Testis (tissue), 3 donors: ENCODE measurements around the gene KYAT1. TPM values are rescaled to one million over a fixed set of nuclear protein-coding genes. Genes with fewer than 3 reads are reported as not detected.
"Not testable (repeated sequence)": the region's sequence is repeated elsewhere in the genome, so short reads cannot be mapped to it uniquely, and the experiment has no call there.

Source experiments
- DNase-seq: peaks from one replicate; pipeline ENCODE4 v3.0.0-alpha.2; 2019
- H3K27ac ChIP-seq, 2 donors: fragments of 200-600 bp; sonication (generic); one replicate each; pipeline ENCODE4 v1.5.1; 2019
- H3K27me3 ChIP-seq: fragments of 200-600 bp; sonication (generic); one replicate; pipeline ENCODE4 v1.5.1; 2019
- H3K36me3 ChIP-seq: fragments of 200-600 bp; sonication (generic); one replicate; pipeline ENCODE4 v1.5.1; 2017; ENCODE audit warnings: low read depth; ENCODE audit errors: missing control alignments
- H3K4me1 ChIP-seq: fragments of 200-600 bp; sonication (generic); one replicate; pipeline ENCODE4 v1.5.1; 2019
- H3K4me3 ChIP-seq, 2 donors: fragments of 200-600 bp; sonication (generic); one replicate each; pipeline ENCODE4 v1.5.1; 2017 to 2019
- H3K9me3 ChIP-seq: fragments of 200-600 bp; sonication (generic); one replicate; pipeline ENCODE4 v1.5.1; 2017
- POLR2A ChIP-seq: fragments of 450-650 bp; IDR thresholded peaks from one replicate; pipeline ENCODE4 v1.6.1; 2017; ENCODE audit warnings: antibody characterized with exemption, mild to moderate bottlenecking, moderate library complexity
- WGBS, 2 donors: methylation state at CpG; one replicate each; pipeline ENCODE4 v1.1.5; 2018; 5-methylcytosine and 5-hydroxymethylcytosine counted together
- intact Hi-C: fragments of 100-400 bp; cut with DNase I; formaldehyde crosslinking; loops from one replicate; pipeline ENCODE4 v1.15.1; 2023; ENCODE audit warnings: low total_unique reads
- polyA plus RNA-seq: library from polyadenylated mRNA; stranded (reverse); fragments of 350-450 nt; fragmentation: Illumina TruSeq; extraction: RNeasy Lipid Tissue Mini Kit (QIAGEN cat#74804); gene quantifications from one replicate; pipeline ENCODE4 v1.2.3, GENCODE V29; 2014; ENCODE audit warnings: low read depth, low replicate concordance; ENCODE audit not compliant: insufficient read depth
- total RNA-seq, 2 donors: library from RNA; depleted of rRNA; stranded (reverse); fragments of >200 nt; gene quantifications; one replicate each; pipeline ENCODE4 v1.2.3, GENCODE V29; 2016
- TF ChIP-seq, protein P1 (sequence below), 3 experiments: fragments of 450-650 bp in 2 of 3; fragments of 200-600 bp in 1 of 3; sonication (generic) in 1 of 3; IDR thresholded peaks; one replicate each; pipeline ENCODE4 v1.5.1; 2016 to 2019; ENCODE audit warnings: antibody characterized with exemption in 3 of 3, mild to moderate bottlenecking in 2 of 3, moderate library complexity in 1 of 3

The KYAT1 gene
- total and polyA plus RNA-seq, 3 donors from 2014 or later: 11.6 to 18.0 (median 14.0) TPM

DNA sequence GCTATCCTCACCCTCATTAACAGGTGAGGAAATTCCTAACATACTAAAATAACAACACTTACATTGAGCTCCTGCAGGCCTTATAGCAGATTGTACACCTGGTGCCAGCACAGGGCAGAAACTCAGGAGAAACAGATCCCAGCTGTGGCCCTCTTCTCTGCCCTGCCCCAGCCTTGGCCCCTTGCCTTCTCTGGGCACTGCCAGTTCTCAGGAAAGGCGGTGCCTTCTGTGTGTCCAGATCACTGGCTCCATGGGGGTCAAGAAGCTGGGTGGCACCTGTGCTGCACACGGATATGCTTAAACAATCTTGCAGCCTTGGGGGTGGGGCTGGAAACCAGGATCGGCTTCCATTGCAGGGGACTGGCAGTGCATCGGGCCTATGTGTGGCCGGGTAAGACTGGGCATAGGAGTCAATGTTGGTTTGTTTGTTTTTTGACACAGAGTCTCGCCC lies 19.3 kb downstream of the KYAT1 start:
- Histone ChIP-seq H3K27ac (no peak overlapping the region), H3K4me3 (no peak overlapping the region), H3K4me1 (peaks cover 11% of the 10 kb centered on the region), H3K36me3 (no peaks in the 10 kb centered on the region), H3K9me3 (no peaks in the 10 kb centered on the region), H3K27me3 (no peaks in the 10 kb centered on the region)
- no peak for DNase-seq
- WGBS, 2 donors: 72 to 88% methylated on average over 6 of the region's 6 CpGs
- intact Hi-C loops: loop anchor here (5.0 kb wide), 2 partner anchors 65 to 80 kb away; no protein-coding TSS in a partner anchor
- no peak for TF ChIP-seq POLR2A
- TF ChIP-seq, protein P1, sequence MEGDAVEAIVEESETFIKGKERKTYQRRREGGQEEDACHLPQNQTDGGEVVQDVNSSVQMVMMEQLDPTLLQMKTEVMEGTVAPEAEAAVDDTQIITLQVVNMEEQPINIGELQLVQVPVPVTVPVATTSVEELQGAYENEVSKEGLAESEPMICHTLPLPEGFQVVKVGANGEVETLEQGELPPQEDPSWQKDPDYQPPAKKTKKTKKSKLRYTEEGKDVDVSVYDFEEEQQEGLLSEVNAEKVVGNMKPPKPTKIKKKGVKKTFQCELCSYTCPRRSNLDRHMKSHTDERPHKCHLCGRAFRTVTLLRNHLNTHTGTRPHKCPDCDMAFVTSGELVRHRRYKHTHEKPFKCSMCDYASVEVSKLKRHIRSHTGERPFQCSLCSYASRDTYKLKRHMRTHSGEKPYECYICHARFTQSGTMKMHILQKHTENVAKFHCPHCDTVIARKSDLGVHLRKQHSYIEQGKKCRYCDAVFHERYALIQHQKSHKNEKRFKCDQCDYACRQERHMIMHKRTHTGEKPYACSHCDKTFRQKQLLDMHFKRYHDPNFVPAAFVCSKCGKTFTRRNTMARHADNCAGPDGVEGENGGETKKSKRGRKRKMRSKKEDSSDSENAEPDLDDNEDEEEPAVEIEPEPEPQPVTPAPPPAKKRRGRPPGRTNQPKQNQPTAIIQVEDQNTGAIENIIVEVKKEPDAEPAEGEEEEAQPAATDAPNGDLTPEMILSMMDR (IDR thresholded peaks at IDR 0.05): no peak

DNA sequence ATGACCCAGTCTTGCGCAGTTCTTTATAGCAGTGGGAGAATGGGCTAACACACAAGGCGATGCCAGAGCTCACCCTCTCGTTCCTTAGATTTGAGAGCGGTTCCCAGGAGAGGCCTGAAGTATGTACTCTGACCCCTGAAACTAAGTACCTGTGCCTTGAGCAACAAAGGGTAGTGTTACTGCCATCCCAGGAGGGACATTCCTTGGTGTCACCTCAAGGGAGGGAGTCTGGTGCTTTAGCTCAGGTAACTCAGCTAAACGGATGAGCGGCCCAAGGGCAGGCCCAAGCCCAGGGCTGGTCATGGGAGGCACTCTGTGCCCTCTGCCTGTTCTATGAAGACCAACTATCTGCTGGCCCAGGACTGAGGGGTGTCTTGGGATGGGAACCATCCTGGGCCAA lies 20.2 kb downstream of the KYAT1 start:
- no peak for DNase-seq
- intact Hi-C loops: loop anchor here (5.0 kb wide), 2 partner anchors 66 to 81 kb away; no protein-coding TSS in a partner anchor
- Histone ChIP-seq H3K27ac (no peak overlapping the region), H3K9me3 (no peaks in the 10 kb centered on the region), H3K4me3 (no peak overlapping the region), H3K4me1 (peaks cover 11% of the 10 kb centered on the region), H3K36me3 (no peaks in the 10 kb centered on the region), H3K27me3 (no peaks in the 10 kb centered on the region)
- WGBS, 2 donors: 96 to 100% methylated on average over 3 to 5 of the region's 6 CpGs
- TF ChIP-seq, protein P1 (IDR thresholded peaks at IDR 0.05): no peak
- TF ChIP-seq POLR2A: no peak

DNA sequence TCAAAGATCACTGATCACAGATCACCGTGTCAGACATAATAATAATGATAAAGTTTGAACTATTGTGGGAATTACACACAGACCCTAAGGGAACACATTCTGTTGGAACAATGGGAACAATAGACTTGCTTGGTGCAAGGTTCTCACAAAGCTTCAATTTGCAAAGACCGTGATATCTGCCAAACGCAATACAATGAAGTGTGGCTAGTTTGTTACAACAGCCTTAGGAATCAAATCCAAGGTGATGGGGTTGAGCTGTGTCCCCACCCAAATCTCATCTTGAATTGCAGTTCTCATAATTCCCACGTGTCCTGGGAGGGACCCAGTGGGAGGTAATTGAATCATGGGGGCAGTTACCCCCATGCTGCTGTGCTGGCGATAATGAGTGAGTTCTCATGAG lies 20.8 kb downstream of the KYAT1 start:
- intact Hi-C loops: loop anchor here (5.0 kb wide), 2 partner anchors 66 to 81 kb away; no protein-coding TSS in a partner anchor
- Histone ChIP-seq H3K27me3 (no peaks in the 10 kb centered on the region), H3K27ac (no peak overlapping the region), H3K9me3 (no peaks in the 10 kb centered on the region), H3K36me3 (no peaks in the 10 kb centered on the region), H3K4me3 (no peak overlapping the region), H3K4me1 (peaks cover 11% of the 10 kb centered on the region)
- WGBS, 2 donors: 62 to 75% methylated on average over 5 of the region's 5 CpGs
- TF ChIP-seq POLR2A: no peak
- TF ChIP-seq, protein P1 (IDR thresholded peaks at IDR 0.05): no peak
- no peak for DNase-seq

DNA sequence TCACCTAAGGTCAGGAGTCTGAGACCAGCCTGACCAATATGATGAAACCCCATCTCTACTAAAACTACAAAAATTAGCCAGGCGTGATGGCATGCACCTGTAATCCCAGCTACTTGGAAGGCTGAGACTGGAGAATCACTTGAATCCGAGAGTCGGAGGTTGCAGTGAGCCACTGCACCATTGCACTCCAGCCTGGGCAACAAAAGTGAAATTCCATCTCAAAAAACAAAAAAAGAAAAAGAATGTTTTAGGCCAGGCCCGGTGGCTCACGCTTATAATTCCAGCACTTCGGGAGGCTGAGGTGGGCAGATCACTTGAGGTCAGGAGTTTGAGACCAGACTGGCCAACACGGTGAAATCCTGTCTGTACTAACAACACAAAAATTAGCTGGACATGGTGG lies 23.3 kb downstream of the KYAT1 start:
- H3K9me3 ChIP-seq, H3K4me3 ChIP-seq, intact Hi-C loops, H3K36me3 ChIP-seq, H3K27ac ChIP-seq, H3K27me3 ChIP-seq, DNase-seq: not testable (repeated sequence)
- WGBS, 2 donors: 81 to 90% methylated on average over 7 of the region's 7 CpGs
- peaks cover 11% of the 10 kb centered on the region for H3K4me1 ChIP-seq

DNA sequence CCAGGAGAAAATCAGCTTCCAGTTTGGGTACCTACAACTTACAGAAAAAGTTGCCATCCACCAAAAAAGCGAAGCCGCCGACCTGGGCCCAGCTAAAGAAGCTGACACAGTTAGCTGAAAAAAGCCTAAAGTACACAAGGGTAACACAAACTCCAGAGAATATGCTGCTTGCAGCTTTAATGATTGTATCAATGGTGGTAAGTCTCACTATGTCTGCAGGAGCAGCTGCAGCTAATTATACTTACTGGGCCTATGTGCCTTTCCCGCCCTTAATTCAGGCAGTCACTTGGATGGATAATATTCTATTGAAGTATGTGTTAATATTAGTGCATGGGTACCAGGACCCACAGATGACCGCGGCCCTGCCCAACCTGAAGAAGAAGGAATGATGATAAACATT lies 27.3 kb downstream of the KYAT1 start:
- 93% methylated on average over 6 of the region's 6 CpGs for WGBS, 2 donors
- not testable (repeated sequence) for DNase-seq

DNA sequence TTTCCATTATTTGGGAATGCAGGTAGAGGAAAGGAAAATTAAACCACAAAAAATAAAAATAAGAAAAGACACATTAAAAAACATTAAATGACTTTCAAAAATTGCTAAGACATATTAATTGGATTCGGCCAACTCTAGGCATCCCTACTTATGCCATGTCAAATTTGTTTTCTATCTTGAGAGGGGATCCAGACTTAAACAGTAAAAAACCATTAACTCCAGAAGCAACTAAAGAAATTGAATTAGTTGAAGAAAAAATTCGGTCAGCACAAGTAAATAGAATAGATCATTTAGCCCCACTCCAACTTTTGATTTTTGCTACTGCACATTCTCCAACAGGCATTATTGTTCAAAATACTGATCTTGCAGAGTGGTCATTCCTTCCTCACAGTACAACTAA lies 29.1 kb downstream of the KYAT1 start:
- H3K4me3 ChIP-seq, intact Hi-C loops, H3K27ac ChIP-seq, H3K9me3 ChIP-seq, H3K27me3 ChIP-seq, H3K36me3 ChIP-seq, H3K4me1 ChIP-seq, DNase-seq: not testable (repeated sequence)
- 94 to 95% methylated on average over 2 of the region's 2 CpGs for WGBS, 2 donors

More for the DNA sequence above, 27.3 kb downstream of the KYAT1 start:
- H3K27ac ChIP-seq, H3K4me3 ChIP-seq, H3K4me1 ChIP-seq, H3K36me3 ChIP-seq, H3K9me3 ChIP-seq, intact Hi-C loops, H3K27me3 ChIP-seq: not testable (repeated sequence)
